CD4-positive, alpha-beta T cell treated with Interleukin-6 for 4 hours (primary cell): ENCODE data around the gene SGSM2.

Experiments used
- DNase-seq: peaks from one replicate; pipeline ENCODE4 v3.0.0-alpha.2; 2020; ENCODE audit warnings: mixed read lengths

The SGSM2 gene

DNA sequence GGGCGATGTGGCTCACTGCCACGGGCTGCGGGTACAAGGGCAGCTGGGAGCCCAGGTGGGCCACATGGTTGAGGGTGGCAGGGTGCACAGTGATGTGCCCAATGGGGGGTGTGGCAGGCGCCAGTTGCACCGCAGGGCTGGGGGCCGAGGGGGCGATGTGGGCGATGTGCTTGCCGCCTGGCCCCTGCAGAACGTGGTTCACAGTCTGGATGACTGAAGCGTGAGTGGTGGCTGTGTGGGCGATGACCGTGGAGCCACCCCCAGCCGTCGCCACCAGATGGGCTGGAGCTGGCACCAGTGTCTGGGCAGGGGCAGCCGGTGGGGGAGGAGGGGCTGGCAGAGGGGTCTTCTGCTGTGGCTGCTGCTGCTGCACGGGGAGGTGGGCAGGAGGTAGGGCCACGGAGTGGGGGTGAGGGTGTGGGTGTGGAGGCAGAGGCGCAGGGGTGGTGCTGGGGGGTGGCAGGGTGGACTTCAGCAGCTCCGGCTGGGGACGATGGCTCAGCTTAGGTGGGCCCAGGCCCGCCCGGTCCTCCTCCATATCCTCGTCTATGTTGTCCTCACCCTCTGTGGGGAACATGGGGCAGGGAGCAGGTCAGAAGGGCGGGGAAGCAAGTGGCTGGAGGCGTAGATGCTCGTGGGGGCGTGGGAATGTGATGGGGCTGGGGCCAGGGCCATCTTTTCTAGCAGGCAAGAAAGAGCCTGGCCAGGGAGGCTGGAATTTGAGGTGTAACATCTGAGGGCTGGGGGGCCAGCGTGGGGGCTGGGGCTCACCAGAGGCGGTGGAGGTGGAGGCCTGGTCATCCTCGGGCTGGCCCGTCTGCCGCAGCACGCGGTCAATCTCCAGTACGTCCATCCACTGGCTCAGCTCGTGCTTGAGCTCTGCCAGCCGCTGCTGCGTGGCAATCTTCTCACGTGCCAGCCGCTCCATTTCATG lies 50.1 kb downstream of the SGSM2 start:
- no peak for DNase-seq

- DNase-seq, result no peak
Observed at GRCh38 chr17:2388020-2388682, 50.9 kb downstream of the SGSM2 start.

- DNase-seq, result no peak
Observed at GRCh38 chr17:2388683-2389055, 51.4 kb downstream of the SGSM2 start.

GRCh38 chr17:2390199-2390836 lies 53.0 kb downstream of the SGSM2 start:
- no peak for DNase-seq

- DNase-seq, result no peak
Observed at GRCh38 chr17:2391597-2392251, 54.4 kb downstream of the SGSM2 start.

DNA sequence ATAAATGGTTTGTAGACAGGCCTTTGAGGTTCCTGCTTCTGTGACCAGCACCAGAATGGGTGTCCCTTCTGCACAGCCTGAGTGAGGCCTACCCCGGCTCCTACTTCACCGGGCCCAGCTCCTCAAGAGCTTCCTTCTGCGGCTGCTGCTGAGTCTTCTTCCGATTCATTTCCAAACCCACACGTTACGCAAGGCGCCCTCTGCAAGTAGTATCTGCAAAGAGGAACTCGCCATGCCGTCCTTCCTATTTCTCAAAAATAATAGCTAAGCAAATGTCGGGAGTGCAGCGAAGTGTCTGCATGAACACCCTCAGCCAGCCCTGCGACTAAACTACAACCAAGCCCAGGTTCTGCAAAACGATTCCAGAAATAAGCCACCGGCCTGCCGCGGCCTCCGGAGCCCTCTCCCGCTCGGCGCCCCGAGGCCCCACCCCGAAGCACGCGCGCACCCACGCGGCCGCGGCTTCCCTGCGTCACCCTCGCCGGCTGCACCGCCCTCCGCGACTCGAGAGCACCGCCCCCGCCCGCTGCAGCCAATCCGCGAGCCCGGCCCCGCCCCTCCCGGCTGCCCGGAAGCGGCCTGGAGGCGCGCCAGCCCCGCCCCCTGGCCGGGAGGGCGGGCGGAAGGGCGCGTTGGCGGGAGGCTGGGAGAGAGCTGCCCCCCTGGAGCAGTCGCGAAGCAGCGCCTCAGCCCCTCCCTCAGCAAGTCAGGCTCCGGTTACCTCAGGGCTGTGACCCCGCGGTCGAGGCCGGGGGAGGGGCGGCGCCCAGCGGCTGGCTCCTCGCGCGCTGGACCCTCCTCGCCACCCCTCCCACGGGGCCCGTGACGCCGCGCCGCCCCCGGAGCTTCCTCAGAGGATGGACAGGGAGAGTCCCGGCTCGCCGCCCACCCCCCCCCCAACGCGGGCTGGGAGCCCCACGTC lies 55.2 kb downstream of the SGSM2 start:
- DNase-seq, result peak; percentile 97

DNA sequence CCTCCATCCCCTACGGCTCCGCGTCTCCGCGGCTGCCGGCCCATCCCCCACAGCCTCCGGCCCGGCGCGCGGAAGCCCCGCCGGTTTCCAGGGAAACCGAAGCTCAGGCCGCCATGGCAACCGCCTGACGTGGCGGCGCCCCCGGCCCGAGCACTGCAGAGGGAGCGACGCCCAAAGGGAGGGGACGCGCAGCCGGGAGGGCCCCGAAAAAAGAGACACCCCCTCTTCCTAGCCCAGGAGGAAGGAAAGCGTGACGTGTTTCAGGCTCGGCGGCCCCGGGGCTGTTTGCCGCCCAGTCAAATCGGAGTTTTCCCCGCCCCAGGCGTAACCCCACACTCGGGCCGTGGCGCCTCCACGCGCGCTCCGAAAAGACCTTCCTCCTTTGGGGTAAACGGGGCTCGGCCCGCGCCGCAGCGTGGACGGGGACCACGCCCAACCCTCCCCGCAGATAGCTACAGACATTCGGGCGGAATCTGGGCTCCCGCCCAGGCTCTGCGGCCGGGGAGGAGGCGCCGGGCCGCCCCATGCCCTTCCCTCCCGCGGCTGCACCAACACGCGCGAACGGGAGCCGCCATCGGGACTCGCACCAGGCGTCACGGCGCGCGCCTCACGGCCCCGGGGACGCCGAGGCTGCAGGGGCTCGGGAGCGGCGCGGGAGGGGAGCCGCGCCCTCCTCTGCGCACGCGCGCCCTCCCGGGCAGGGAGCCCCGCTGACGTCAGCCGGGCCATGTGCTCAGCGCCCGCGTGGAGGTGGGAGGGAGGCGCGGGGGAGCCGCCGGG lies 56.1 kb downstream of the SGSM2 start:
- DNase-seq, result peak; percentile 93

DNA sequence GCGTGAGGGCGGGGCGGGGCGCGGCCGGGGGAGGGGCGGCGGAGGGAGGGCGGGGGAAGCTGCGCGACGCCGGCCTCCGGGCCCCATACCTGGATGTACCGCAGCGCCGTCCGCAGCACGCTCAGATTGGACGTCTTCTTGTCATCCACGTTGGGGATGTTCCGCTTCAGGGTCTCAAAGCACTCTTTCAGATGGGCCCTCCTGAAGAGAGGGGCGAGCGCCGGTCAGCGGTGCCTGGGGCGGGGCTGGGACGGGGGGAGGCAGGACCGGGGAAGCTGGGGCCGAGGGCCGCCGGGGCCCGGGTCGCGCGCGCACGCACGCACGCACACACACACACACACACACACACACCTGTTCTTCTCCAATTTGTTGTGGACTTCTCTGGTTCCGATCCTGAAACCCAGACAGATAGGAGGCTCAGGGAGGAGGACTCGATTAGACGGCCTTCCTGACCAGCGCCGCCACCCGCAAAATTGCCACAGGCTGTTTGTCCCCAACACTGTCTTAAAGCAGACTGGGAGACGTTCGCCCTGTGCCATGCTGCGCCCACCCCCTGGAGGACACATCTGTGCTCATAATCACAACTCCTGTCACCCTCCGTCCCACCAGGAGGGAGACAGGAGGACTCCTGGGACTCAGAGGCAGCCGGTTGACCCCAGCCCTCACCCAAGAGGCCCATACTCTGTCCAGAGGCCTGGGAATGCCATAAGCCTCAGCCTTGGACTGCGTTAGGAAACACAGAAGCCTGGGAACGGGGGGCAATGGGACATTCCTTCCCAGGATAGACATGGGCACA lies 56.9 kb downstream of the SGSM2 start:
- peak; percentile 7 for DNase-seq

GRCh38 chr17:2394775-2395201 lies 57.5 kb downstream of the SGSM2 start:
- DNase-seq, result no peak

DNA sequence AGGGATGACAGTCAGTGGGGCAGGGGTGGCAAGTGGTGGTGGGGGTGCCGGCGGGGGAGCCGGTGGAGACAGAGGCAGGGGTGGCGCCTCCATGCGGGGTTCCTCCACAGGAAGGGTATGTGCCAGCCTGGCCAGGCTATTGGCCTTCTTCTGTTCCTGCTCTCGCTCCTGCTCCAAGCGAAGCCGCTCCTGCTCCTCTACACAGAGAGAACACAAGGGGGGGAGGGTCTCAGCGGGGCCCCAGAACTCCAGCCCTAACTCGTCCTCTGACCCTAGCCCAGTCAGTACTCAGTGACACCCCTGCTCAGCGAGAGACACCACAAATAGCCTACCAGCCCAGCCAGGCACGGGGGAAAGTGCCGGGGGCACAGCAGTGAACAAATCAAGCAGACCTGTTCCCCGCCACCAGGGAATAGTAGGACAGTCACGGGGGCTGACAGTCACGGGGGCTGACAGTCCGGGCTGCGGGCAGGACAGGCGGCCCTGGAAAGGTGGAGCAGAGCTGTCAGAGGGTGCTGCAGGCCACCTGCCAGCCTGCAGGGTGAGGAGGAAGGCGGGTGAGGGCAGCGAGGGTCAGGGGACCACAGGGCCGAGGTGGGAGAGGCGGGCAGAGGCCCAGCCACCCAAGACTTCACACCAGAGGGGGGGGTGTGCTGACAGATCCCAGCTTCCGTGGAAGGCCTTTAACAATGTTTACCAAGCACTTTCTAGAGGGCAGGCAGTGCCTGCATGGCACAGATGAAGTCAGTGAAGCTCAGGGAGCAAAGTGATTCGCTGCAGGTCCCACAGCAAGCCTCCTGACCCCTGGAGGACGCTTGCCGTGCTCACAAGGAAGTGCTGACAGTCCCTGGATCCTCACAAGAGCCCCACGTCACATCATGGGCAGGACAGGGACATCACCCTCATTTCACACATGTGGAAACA lies 58.2 kb downstream of the SGSM2 start:
- DNase-seq, result no peak

DNA sequence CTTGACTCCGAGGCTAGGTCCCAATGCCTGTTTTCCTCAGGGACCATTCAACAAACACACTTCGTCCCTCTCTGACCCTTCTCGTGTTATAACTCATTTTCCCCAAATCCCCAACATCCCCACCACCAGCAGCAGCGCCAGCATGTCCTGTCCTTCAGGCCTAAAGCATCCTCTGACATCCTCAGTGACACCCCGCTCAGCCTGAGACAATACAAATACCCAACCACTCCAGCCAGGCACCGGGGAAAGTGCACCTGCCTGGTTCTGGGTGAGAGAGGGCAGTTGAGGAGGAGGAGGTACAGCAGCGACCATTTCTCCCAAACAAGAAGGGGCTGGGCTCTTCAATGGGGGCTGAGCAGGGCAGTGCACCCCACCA lies 58.9 kb downstream of the SGSM2 start:
- no peak for DNase-seq

GRCh38 chr17:2396568-2397246 lies 59.4 kb downstream of the SGSM2 start:
- DNase-seq, result peak; percentile 63

DNA sequence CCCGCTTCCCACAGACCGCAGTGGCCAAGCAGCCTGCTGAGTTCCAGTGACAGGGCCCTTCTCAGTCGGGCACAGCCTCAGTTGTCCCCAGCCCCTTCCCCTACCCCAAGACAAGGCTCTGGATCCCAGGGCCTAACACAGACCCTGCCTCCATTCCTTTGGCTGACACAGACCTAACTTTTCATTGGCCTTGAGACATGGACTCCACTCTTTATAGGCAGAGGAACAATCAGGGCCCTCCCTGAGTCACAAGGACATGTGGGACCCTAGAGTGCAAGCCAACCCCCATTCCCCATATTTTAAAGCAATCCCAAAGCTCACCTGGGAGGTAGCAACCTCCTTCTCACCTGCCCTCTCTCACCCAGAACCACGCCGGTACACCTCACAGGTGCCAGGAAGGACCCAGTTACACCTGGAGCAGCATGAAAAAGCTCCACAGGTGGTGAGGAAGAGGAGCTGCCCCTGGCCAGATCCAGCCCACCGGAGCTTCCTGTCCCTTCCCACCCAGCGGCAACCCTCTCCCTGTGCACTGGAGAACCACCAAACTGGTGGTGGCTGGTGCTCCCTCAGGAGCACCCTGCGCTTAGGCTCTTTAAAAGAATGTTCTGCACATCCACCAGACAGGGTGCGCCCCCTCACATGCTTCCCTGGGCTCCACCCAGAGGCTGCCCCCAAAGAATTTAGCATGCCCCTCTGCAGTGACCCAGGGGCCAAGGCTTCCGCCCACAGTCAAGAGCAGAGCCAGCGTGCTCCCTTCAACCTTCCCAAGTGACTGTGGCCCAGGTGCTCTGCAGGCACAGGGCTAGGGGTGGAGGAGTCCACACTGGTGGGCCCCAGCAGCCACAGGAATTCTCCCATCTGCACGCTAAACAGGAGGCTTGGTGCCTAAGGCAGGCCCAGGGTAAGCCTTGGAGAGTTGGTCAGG lies 60.2 kb downstream of the SGSM2 start:
- DNase-seq, result no peak

DNA sequence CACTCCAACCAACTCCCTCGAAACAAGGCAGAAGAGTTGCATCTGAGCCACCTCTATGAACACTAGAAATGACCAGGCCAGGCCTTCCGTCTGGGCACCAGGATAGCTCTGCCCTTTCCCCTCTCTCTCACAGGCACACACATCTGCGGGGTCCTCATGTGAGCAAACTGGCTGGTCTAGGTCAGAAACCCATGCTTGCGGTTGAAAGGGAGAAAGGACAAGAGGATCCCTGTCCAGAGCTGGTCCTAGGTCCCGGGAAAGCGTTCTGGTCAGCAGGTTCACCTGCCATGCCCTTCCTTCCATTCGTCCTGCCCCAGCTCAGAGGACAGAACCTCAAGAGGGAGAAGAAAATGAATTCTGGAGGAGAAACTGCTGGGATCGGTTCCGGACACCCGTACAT lies 60.9 kb downstream of the SGSM2 start:
- DNase-seq, result no peak

- DNase-seq, result peak; percentile 76
Observed at GRCh38 chr17:2398655-2399571, 61.6 kb downstream of the SGSM2 start.
